ENCODE data around the gene KRTAP10-12.

KRTAP10-12 gene

GRCh38 chr21:44711327-44712202, 14.6 kb downstream of the KRTAP10-12 start, which contains the start of gene TSPEAR:
TSS of gene TSPEAR (minus strand) at chr21:44711572. CDS start at chr21:44711514, 58 bp downstream.
- Histone ChIP-seq H3K27ac (no peak within 1 kb of the TSS), H3K4me3 (no peak within 1 kb of the TSS), H3K9ac (no peak within 1 kb of the TSS), H3K27me3 (peaks cover 84 to 99% (median 95%) of the 10 kb centered on the region in 11 experiments), H3K4me2 (no peak within 1 kb of the TSS), H4K20me1 (peaks cover 0 to 46% (median 21%) of the 10 kb centered on the region in 11 experiments; a peak in 14 of 22 replicates), H3K36me3 (no peaks in the 10 kb centered on the region), H3K9me3 (replicated peaks in 1 of 11) (peaks cover 3 to 28% (median 5%) of the 10 kb centered on the region in 11 experiments), H3K4me1 (peaks cover 7 to 27% (median 21%) of the 10 kb centered on the region in 10 experiments; a peak in 16 of 20 replicates)
- no peak for TF ChIP-seq Cebpa-rat (IDR thresholded peaks at IDR 0.05)

- H3K4me1 ChIP-seq: peaks cover 7 to 27% (median 21%) of the 10 kb centered on the region in 10 experiments; a peak in 16 of 20 replicates
- H4K20me1 ChIP-seq: peaks cover 0 to 46% (median 21%) of the 10 kb centered on the region in 11 experiments; a peak in 14 of 22 replicates
- H3K4me2 ChIP-seq: 0 out of 22 replicates have a peak overlapping the region, but pooled peaks of 1 of the 11 experiments have one; percentile 24
- no peak for TF ChIP-seq Cebpa-rat (IDR thresholded peaks at IDR 0.05)
- peaks cover 75 to 93% (median 87%) of the 10 kb centered on the region in 11 experiments for H3K27me3 ChIP-seq
- H3K4me3 ChIP-seq: no peak overlapping the region
- H3K27ac ChIP-seq: no peak overlapping the region
- no peak overlapping the region for H3K9ac ChIP-seq
- H3K9me3 ChIP-seq (replicated peaks in 1 of 11): peaks cover 0 to 19% (median 0%) of the 10 kb centered on the region in 11 experiments; a peak in 1 of 22 replicates
- H3K36me3 ChIP-seq: no peaks in the 10 kb centered on the region
Observed at GRCh38 chr21:44712203-44713028, 15.4 kb downstream of the KRTAP10-12 start.

- Histone ChIP-seq H3K4me1 (peaks cover 7 to 27% (median 21%) of the 10 kb centered on the region in 10 experiments; a peak in 16 of 20 replicates), H3K9me3 (replicated peaks in 1 of 11) (peaks cover 0 to 18% (median 0%) of the 10 kb centered on the region in 11 experiments; a peak in 1 of 22 replicates), H3K27me3 (peaks cover 69 to 86% (median 81%) of the 10 kb centered on the region in 11 experiments), H3K27ac (no peak overlapping the region), H3K4me3 (no peak overlapping the region), H4K20me1 (peaks cover 0 to 46% (median 20%) of the 10 kb centered on the region in 11 experiments; a peak in 14 of 22 replicates), H3K36me3 (no peaks in the 10 kb centered on the region), H3K9ac (no peak overlapping the region), H3K4me2 (no peak overlapping the region)
- no peak for TF ChIP-seq Cebpa-rat (IDR thresholded peaks at IDR 0.05)
Observed at GRCh38 chr21:44713130-44713529, 16.2 kb downstream of the KRTAP10-12 start.

GRCh38 chr21:44713846-44714245, 16.9 kb downstream of the KRTAP10-12 start:
- Histone ChIP-seq H3K9me3 (replicated peaks in 1 of 11) (peaks cover 0 to 18% (median 0%) of the 10 kb centered on the region in 11 experiments; a peak in 1 of 22 replicates), H4K20me1 (peaks cover 0 to 40% (median 13%) of the 10 kb centered on the region in 11 experiments; a peak in 14 of 22 replicates), H3K4me2 (no peak overlapping the region), H3K27me3 (peaks cover 67 to 82% (median 77%) of the 10 kb centered on the region in 11 experiments), H3K36me3 (no peaks in the 10 kb centered on the region), H3K27ac (no peak overlapping the region), H3K9ac (no peak overlapping the region), H3K4me3 (no peak overlapping the region), H3K4me1 (peaks cover 7 to 27% (median 19%) of the 10 kb centered on the region in 10 experiments; a peak in 16 of 20 replicates)
- no peak for TF ChIP-seq Cebpa-rat (IDR thresholded peaks at IDR 0.05)

GRCh38 chr21:44714905-44715304, 17.9 kb downstream of the KRTAP10-12 start:
- no peak for TF ChIP-seq Cebpa-rat (IDR thresholded peaks at IDR 0.05)
- Histone ChIP-seq H3K9ac (no peak overlapping the region), H4K20me1 (peaks cover 0 to 30% (median 13%) of the 10 kb centered on the region in 11 experiments; a peak in 12 of 22 replicates), H3K4me1 (peaks cover 1 to 18% (median 9%) of the 10 kb centered on the region in 10 experiments; a peak in 13 of 20 replicates), H3K4me2 (peak overlapping the region in 7 of 11 experiments; percentile 1 to 33 (median 19); a peak in 5 of 22 replicates), H3K36me3 (no peaks in the 10 kb centered on the region), H3K9me3 (replicated peaks in 1 of 11) (peaks cover 0 to 18% (median 0%) of the 10 kb centered on the region in 11 experiments; a peak in 1 of 22 replicates), H3K27ac (no peak overlapping the region), H3K27me3 (peaks cover 56 to 72% (median 66%) of the 10 kb centered on the region in 11 experiments), H3K4me3 (no peak overlapping the region)

GRCh38 chr21:44716984-44717383, 20.0 kb downstream of the KRTAP10-12 start:
- Histone ChIP-seq H3K36me3 (no peaks in the 10 kb centered on the region), H3K4me1 (peaks cover 0 to 18% (median 7%) of the 10 kb centered on the region in 10 experiments; a peak in 12 of 20 replicates), H3K4me2 (no peak overlapping the region), H4K20me1 (peaks cover 0 to 12% (median 0%) of the 10 kb centered on the region in 11 experiments; a peak in 4 of 22 replicates), H3K27ac (no peak overlapping the region), H3K9ac (no peak overlapping the region), H3K27me3 (peaks cover 36 to 59% (median 47%) of the 10 kb centered on the region in 11 experiments), H3K9me3 (replicated peaks in 1 of 11) (peaks cover 0 to 18% (median 0%) of the 10 kb centered on the region in 11 experiments; a peak in 1 of 22 replicates), H3K4me3 (no peak overlapping the region)
- no peak for TF ChIP-seq Cebpa-rat (IDR thresholded peaks at IDR 0.05)

GRCh38 chr21:44718093-44718492, 21.1 kb downstream of the KRTAP10-12 start:
- no peak overlapping the region for H3K4me3 ChIP-seq
- no peak overlapping the region for H3K27ac ChIP-seq
- TF ChIP-seq Cebpa-rat (IDR thresholded peaks at IDR 0.05): no peak
- H3K27me3 ChIP-seq: peaks cover 26 to 48% (median 40%) of the 10 kb centered on the region in 11 experiments
- no peaks in the 10 kb centered on the region for H3K36me3 ChIP-seq
- no peak overlapping the region for H3K9ac ChIP-seq
- H3K4me1 ChIP-seq: peaks cover 5 to 20% (median 9%) of the 10 kb centered on the region in 10 experiments
- peaks cover 0 to under 1% (median 0%) of the 10 kb centered on the region in 11 experiments; a peak in 2 of 22 replicates for H4K20me1 ChIP-seq
- H3K4me2 ChIP-seq: no peak overlapping the region
- peaks cover 0 to 17% (median 0%) of the 10 kb centered on the region in 11 experiments; a peak in 1 of 22 replicates for H3K9me3 ChIP-seq (replicated peaks in 1 of 11)

- H3K27me3 ChIP-seq: peaks cover 21 to 46% (median 35%) of the 10 kb centered on the region in 11 experiments
- no peak overlapping the region for H3K4me2 ChIP-seq
- no peak for TF ChIP-seq Cebpa-rat (IDR thresholded peaks at IDR 0.05)
Observed at GRCh38 chr21:44718571-44718970, 21.6 kb downstream of the KRTAP10-12 start.

More at GRCh38 chr21:44718571-44718970, 21.6 kb downstream of the KRTAP10-12 start:
- Histone ChIP-seq H3K4me3 (no peak overlapping the region), H4K20me1 (no peaks in the 10 kb centered on the region), H3K9me3 (replicated peaks in 1 of 11) (peaks cover 0 to 12% (median 0%) of the 10 kb centered on the region in 11 experiments; a peak in 1 of 22 replicates), H3K4me1 (peaks cover 10 to 25% (median 14%) of the 10 kb centered on the region in 10 experiments), H3K36me3 (no peaks in the 10 kb centered on the region), H3K9ac (no peak overlapping the region), H3K27ac (no peak overlapping the region)
